ENCODE data around the gene EVPL. TPM values are rescaled to one million over a fixed set of nuclear protein-coding genes. Genes with fewer than 3 reads are reported as not detected.
"Not testable (repeated sequence)": the region's sequence is repeated elsewhere in the genome, so short reads cannot be mapped to it uniquely, and the experiment has no call there.

EVPL gene
- total and polyA plus RNA-seq, 2 of the 13 experiments (the other 11 are each of a cell fraction or from before 2014, with no cell fraction given) = 2.1 to 8.2 TPM

DNA sequence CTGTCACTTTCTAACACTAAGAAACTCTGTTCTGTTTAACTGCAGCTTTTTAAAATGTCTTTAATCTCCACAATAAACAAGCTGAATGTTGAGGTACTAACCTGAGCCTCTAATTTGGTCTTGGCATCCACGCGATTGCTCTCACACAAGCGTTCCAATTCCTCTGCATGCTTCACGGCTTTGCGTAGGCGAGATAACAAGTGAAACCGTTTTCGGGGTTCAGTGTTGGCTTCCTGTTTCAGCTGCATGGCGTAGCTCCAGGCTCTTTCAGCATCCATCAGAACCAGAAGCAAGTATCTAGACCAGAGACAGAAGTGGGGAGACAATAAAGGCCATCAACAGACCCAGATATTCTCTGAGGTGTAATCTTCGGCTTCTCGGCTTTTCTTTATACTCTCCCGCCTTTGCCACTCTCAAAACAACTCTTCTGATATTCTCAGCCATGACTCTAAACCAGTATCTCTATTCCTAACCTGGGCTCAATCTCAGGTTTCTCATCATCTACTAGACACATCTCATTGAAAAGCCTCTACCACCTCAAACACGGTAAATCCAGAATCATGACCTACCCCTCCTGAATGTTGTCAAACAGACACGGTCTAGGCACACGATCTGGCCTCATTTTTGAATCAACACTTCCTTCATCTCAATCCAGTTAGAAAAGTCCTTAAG lies 36.9 kb upstream of the EVPL start:
- Histone ChIP-seq H3K9me3 (ENCODE audit: low read length) (no peaks in the 10 kb centered on the region), H4K20me1 (ENCODE audit: insufficient read depth, low read length) (no peaks in the 10 kb centered on the region), H3K79me2 (ENCODE audit: insufficient read depth, low read length) (no peaks in the 10 kb centered on the region), H3K4me2 (ENCODE audit: low read depth, low read length) (no peak overlapping the region), H3K4me1 (ENCODE audit: insufficient read depth, low read length) (no peaks in the 10 kb centered on the region), H3K36me3 (replicated peaks in 1 of 2; ENCODE audit: control insufficient read depth in 1 of 2, insufficient read depth in 2 of 2, low read length in 2 of 2) (peaks cover 49 to 89% of the 10 kb centered on the region in 2 experiments), H3K9ac (ENCODE audit: insufficient read depth, low read depth, low read length) (no peak overlapping the region), H3K4me3 (replicated peaks in 1 of 3; ENCODE audit: insufficient read depth in 1 of 3, low read depth in 2 of 3, low read length in 3 of 3) (no peak overlapping the region), H2AFZ (ENCODE audit: low read length) (no peak overlapping the region), H3K27me3 (ENCODE audit: control insufficient read depth in 1 of 2, insufficient read depth in 2 of 2, low read length in 2 of 2) (no peaks in the 10 kb centered on the region), H3K27ac (ENCODE audit: extremely low read length, insufficient read depth, low read length) (no peak overlapping the region)
- CTCF ChIA-PET (ENCODE audit: low intra/inter-chr PET ratio, low total read pairs) = no interaction called here
- in situ Hi-C loops (cut with HindIII; ENCODE audit: extremely low pct_ligation_motif_present, low pct_unique_long_range_greater_than_20kb) = no loop called here
- no peak for DNase-seq (ENCODE audit: low spot score)
- no peak for FAIRE-seq
- intact Hi-C loops (cut with micrococcal nuclease; ENCODE audit: unreplicated experiment) = no loop called here
- BruUV-seq (replicated peaks) = no TSS peak
- no peak for ATAC-seq
- WGBS (ENCODE audit: low lambda C conversion rate) = 98% methylated on average over 15 of the region's 15 CpGs
- POLR2A ChIA-PET = interaction anchor here (0.7 to 2.0 kb wide), 2 partner anchors 123 to 168 kb away, joined by 3 to 4 read pairs; partner anchors contain the start of genes FBF1 and TRIM65
- TF ChIP-seq RBFOX2 (IDR thresholded peaks at IDR 0.05; ENCODE audit: low read depth, low read length) (0 out of 2 replicates have a peak, but pooled peaks have one; percentile 16), ARNTL (CRISPR knock-in tag; IDR thresholded peaks at IDR 0.05) (no peak), ZNF660 (CRISPR knock-in tag; IDR thresholded peaks at IDR 0.05; ENCODE audit: borderline replicate concordance, low read depth) (no peak)

DNA sequence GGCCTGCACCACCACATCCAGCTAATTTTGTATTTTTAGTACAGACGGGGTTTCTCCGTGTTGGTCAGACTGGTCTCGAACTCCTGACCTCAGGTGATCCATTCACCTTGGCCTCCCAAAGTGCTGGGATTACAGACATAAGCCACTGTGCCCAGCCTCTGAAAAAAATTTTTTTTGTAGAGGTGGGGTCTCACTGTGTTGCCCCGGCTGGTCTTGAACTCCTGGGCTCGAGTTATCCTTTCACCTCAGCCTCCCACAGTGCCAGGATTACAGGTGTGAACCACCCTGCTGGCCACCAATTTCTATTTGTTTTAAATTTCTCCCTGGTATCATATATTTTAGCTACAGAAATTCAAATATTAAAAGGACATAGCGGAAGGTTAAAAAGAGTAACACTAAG lies 31.2 kb upstream of the EVPL start:
- POLR2A ChIA-PET; H3K4me2 ChIP-seq (ENCODE audit: low read depth, low read length); H3K9me3 ChIP-seq (ENCODE audit: low read length); in situ Hi-C loops (cut with HindIII; ENCODE audit: extremely low pct_ligation_motif_present, low pct_unique_long_range_greater_than_20kb); H4K20me1 ChIP-seq (ENCODE audit: insufficient read depth, low read length); H2AFZ ChIP-seq (ENCODE audit: low read length); H3K9ac ChIP-seq (ENCODE audit: insufficient read depth, low read depth, low read length); H3K27me3 ChIP-seq (ENCODE audit: control insufficient read depth in 1 of 2, insufficient read depth in 2 of 2, low read length in 2 of 2); H3K27ac ChIP-seq (ENCODE audit: extremely low read length, insufficient read depth, low read length); H3K4me1 ChIP-seq (ENCODE audit: insufficient read depth, low read length); BruUV-seq (replicated peaks); ATAC-seq; DNase-seq (ENCODE audit: low spot score); H3K79me2 ChIP-seq (ENCODE audit: insufficient read depth, low read length); H3K4me3 ChIP-seq (replicated peaks in 1 of 3; ENCODE audit: insufficient read depth in 1 of 3, low read depth in 2 of 3, low read length in 3 of 3); FAIRE-seq; intact Hi-C loops (cut with micrococcal nuclease; ENCODE audit: unreplicated experiment): not testable (repeated sequence)
- peaks cover 38 to 86% of the 10 kb centered on the region in 2 experiments for H3K36me3 ChIP-seq (replicated peaks in 1 of 2; ENCODE audit: control insufficient read depth in 1 of 2, insufficient read depth in 2 of 2, low read length in 2 of 2)
- 91% methylated on average over 6 of the region's 6 CpGs for WGBS (ENCODE audit: low lambda C conversion rate)
- CTCF ChIA-PET (ENCODE audit: low intra/inter-chr PET ratio, low total read pairs) = interaction anchor here (1.8 kb wide), 1 partner anchor 44 kb away, joined by 7 read pairs; no protein-coding TSS in a partner anchor
- TF ChIP-seq ZNF121 (CRISPR knock-in tag; IDR thresholded peaks at IDR 0.05) = peak; percentile 59

Measured in HepG2 (cell line).